ENCODE measurements around the gene ABHD14A. TPM values are rescaled to one million over a fixed set of nuclear protein-coding genes. Genes with fewer than 3 reads are reported as not detected.

ABHD14A gene
- total RNA-seq, 1 donor from 2014 or later = 11.8 TPM

DNA sequence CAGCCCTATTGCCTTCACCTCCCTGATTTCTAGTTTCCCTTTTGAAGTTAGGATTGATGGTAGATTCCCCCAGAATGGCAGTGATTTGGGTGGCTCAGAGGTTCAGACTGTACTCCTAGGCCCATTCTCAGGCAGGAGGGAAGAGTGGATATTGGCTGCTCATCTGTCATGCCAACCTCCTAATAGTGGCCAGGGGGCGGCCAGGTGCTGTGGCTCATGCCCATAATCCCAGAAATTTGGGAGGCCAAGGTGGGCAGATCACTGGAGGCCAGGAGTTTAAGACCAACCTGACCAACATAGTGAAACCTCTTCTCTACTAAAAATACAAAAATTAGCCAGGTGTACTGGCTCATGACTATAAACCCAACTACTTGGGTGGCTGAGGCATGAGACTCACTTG, 44.4 kb upstream of the ABHD14A start:
- Histone ChIP-seq H2AFZ (ENCODE audit: low read depth, low read length) (no peak overlapping the region), H3K79me2 (ENCODE audit: insufficient read depth, low read length) (no peaks in the 10 kb centered on the region), H3K4me1 (ENCODE audit: insufficient read depth, low read length) (no peaks in the 10 kb centered on the region), H3K4me2 (ENCODE audit: low read length) (no peak overlapping the region), H3K4me3 (ENCODE audit: insufficient read depth, low read depth, low read length) (no peak overlapping the region), H3K36me3 (ENCODE audit: insufficient read depth, low read length) (peaks cover 7% of the 10 kb centered on the region), H4K20me1 (ENCODE audit: insufficient read depth, low read length) (peaks cover 2% of the 10 kb centered on the region), H3K9ac (ENCODE audit: low read length) (no peak overlapping the region), H3K27ac (ENCODE audit: low read depth, low read length) (no peak overlapping the region), H3K27me3 (ENCODE audit: insufficient read depth, low read length) (no peaks in the 10 kb centered on the region), H3K9me3 (ENCODE audit: insufficient read depth, low read depth, low read length) (no peaks in the 10 kb centered on the region)
- Mint-ChIP-seq H3K4me1 (ENCODE audit: low read depth, unreplicated experiment) (no peaks in the 10 kb centered on the region), H3K4me3 (ENCODE audit: unreplicated experiment) (no peak overlapping the region), H3K27me3 (ENCODE audit: low read depth, unreplicated experiment) (no peaks in the 10 kb centered on the region), H3K9me3 (ENCODE audit: unreplicated experiment) (no peaks in the 10 kb centered on the region), H3K27ac (ENCODE audit: unreplicated experiment) (no peak overlapping the region), H3K36me3 (ENCODE audit: low read depth, unreplicated experiment) (peaks cover 23% of the 10 kb centered on the region)
- no peak for TF ChIP-seq EZH2 (IDR thresholded peaks at IDR 0.05; ENCODE audit: insufficient read depth, low read length)
- TF ChIP-seq, protein P1, sequence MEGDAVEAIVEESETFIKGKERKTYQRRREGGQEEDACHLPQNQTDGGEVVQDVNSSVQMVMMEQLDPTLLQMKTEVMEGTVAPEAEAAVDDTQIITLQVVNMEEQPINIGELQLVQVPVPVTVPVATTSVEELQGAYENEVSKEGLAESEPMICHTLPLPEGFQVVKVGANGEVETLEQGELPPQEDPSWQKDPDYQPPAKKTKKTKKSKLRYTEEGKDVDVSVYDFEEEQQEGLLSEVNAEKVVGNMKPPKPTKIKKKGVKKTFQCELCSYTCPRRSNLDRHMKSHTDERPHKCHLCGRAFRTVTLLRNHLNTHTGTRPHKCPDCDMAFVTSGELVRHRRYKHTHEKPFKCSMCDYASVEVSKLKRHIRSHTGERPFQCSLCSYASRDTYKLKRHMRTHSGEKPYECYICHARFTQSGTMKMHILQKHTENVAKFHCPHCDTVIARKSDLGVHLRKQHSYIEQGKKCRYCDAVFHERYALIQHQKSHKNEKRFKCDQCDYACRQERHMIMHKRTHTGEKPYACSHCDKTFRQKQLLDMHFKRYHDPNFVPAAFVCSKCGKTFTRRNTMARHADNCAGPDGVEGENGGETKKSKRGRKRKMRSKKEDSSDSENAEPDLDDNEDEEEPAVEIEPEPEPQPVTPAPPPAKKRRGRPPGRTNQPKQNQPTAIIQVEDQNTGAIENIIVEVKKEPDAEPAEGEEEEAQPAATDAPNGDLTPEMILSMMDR (IDR thresholded peaks at IDR 0.05; ENCODE audit: insufficient read depth, low read depth, low read length) = no peak
- no peak for DNase-seq (ENCODE audit: low read depth)
- no peak for FAIRE-seq

- no peaks in the 10 kb centered on the region for H3K27me3 Mint-ChIP-seq (ENCODE audit: low read depth, unreplicated experiment)
- Histone ChIP-seq H4K20me1 (ENCODE audit: insufficient read depth, low read length) (peaks cover 4% of the 10 kb centered on the region), H3K4me3 (ENCODE audit: insufficient read depth, low read depth, low read length) (no peak overlapping the region), H3K9ac (ENCODE audit: low read length) (no peak overlapping the region), H3K79me2 (ENCODE audit: insufficient read depth, low read length) (no peaks in the 10 kb centered on the region), H3K27me3 (ENCODE audit: insufficient read depth, low read length) (no peaks in the 10 kb centered on the region), H3K36me3 (ENCODE audit: insufficient read depth, low read length) (peaks cover 11% of the 10 kb centered on the region), H3K27ac (ENCODE audit: low read depth, low read length) (no peak overlapping the region), H3K4me1 (ENCODE audit: insufficient read depth, low read length) (no peaks in the 10 kb centered on the region), H3K4me2 (ENCODE audit: low read length) (no peak overlapping the region), H2AFZ (ENCODE audit: low read depth, low read length) (no peak overlapping the region), H3K9me3 (ENCODE audit: insufficient read depth, low read depth, low read length) (no peaks in the 10 kb centered on the region)
- no peak for TF ChIP-seq EZH2 (IDR thresholded peaks at IDR 0.05; ENCODE audit: insufficient read depth, low read length)
- TF ChIP-seq, protein P1 (IDR thresholded peaks at IDR 0.05; ENCODE audit: insufficient read depth, low read depth, low read length) = no peak
- FAIRE-seq (no peak), DNase-seq (ENCODE audit: low read depth) (no peak)
- H3K27ac Mint-ChIP-seq (ENCODE audit: unreplicated experiment) = no peak overlapping the region
- no peak overlapping the region for H3K4me3 Mint-ChIP-seq (ENCODE audit: unreplicated experiment)
- no peaks in the 10 kb centered on the region for H3K4me1 Mint-ChIP-seq (ENCODE audit: low read depth, unreplicated experiment)
- H3K9me3 Mint-ChIP-seq (ENCODE audit: unreplicated experiment) = no peaks in the 10 kb centered on the region
- H3K36me3 Mint-ChIP-seq (ENCODE audit: low read depth, unreplicated experiment) = peaks cover 23% of the 10 kb centered on the region
Observed at GRCh38 chr3:51931756-51932155, 43.1 kb upstream of the ABHD14A start.

DNA sequence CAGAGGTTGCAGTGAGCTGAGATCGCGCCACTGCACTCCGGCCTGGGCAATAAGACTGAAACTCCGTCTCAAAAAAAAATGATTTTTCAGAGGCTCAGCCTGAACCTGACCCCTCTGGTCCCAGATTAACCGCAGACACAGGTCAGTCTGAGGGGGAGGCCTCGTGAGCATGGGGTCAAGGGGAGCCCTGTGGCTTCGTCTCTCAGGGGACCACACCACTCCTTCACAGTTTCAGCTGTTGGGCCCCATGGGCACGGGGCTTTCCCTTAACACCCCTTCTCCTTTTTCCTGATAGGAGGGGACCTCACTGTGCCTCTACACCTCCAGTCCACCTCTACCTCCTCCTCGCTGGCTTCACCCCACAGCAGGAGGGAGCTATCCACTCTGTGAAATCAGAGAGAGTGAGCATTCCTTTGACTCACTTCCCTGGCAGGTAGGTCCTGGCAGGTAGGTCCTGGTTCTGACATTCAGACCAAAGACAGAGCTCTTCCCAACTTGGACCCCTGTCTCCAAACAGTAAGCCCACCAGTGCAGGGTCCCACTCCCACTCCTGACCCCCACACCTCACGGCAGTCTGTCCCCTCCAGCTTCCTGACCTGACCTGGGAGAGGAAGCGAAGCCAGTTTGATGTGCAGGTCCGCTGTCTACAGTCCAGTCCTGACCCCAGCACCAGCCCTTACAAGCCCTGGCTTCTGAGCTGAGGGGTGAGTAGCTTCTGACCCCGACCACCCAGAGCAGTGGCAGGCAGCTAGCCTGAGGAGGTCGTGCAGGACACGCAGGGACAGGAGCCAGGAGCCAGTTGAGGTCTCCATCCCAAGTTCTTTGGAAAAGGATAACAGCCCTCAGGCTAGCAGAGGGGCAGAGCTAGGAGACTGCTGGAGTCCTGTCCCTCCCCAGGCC, 42.1 kb upstream of the ABHD14A start:
- no peaks in the 10 kb centered on the region for H3K9me3 ChIP-seq (ENCODE audit: insufficient read depth, low read depth, low read length)
- no peak overlapping the region for H3K4me3 ChIP-seq (ENCODE audit: insufficient read depth, low read depth, low read length)
- H3K27me3 ChIP-seq (ENCODE audit: insufficient read depth, low read length) = no peaks in the 10 kb centered on the region
- H4K20me1 ChIP-seq (ENCODE audit: insufficient read depth, low read length) = peaks cover 14% of the 10 kb centered on the region
- no peaks in the 10 kb centered on the region for H3K9me3 Mint-ChIP-seq (ENCODE audit: unreplicated experiment)
- H3K36me3 Mint-ChIP-seq (ENCODE audit: low read depth, unreplicated experiment) = peaks cover 31% of the 10 kb centered on the region
- no peak overlapping the region for H2AFZ ChIP-seq (ENCODE audit: low read depth, low read length)
- H3K36me3 ChIP-seq (ENCODE audit: insufficient read depth, low read length) = peaks cover 11% of the 10 kb centered on the region
- DNase-seq (ENCODE audit: low read depth) = no peak
- H3K4me2 ChIP-seq (ENCODE audit: low read length) = no peak overlapping the region
- no peak overlapping the region for H3K4me3 Mint-ChIP-seq (ENCODE audit: unreplicated experiment)
- no peaks in the 10 kb centered on the region for H3K27me3 Mint-ChIP-seq (ENCODE audit: low read depth, unreplicated experiment)
- no peak for TF ChIP-seq EZH2 (IDR thresholded peaks at IDR 0.05; ENCODE audit: insufficient read depth, low read length)
- TF ChIP-seq, protein P1 (IDR thresholded peaks at IDR 0.05; ENCODE audit: insufficient read depth, low read depth, low read length) = no peak
- no peaks in the 10 kb centered on the region for H3K79me2 ChIP-seq (ENCODE audit: insufficient read depth, low read length)
- no peak for FAIRE-seq
- no peak overlapping the region for H3K27ac Mint-ChIP-seq (ENCODE audit: unreplicated experiment)
- H3K4me1 ChIP-seq (ENCODE audit: insufficient read depth, low read length) = peaks cover 3% of the 10 kb centered on the region
- no peak overlapping the region for H3K27ac ChIP-seq (ENCODE audit: low read depth, low read length)
- no peaks in the 10 kb centered on the region for H3K4me1 Mint-ChIP-seq (ENCODE audit: low read depth, unreplicated experiment)
- no peak overlapping the region for H3K9ac ChIP-seq (ENCODE audit: low read length)

Data from astrocyte (in vitro differentiated cells and primary cell).